Renal pelvis (tissue), 3 donors: ENCODE data around the gene SAXO1. TPM values are rescaled to one million over a fixed set of nuclear protein-coding genes. Genes with fewer than 3 reads are reported as not detected.

ENCODE experiments used
- polyA plus RNA-seq, 3 donors: library from polyadenylated mRNA; unstranded; fragments of 120-200 nt; gene quantifications; one replicate each; pipeline ENCODE4 v1.2.1, GENCODE V29; 2013; ENCODE audit not compliant: insufficient read length in 3 of 3

SAXO1 gene
- polyA plus RNA-seq, 3 donors = 0.14 to 0.25 (median 0.18) TPM

Other genes with a start within 250 kb of the SAXO1 start
- gene RRAGA, start 16.2 kb upstream of the SAXO1 start, polyA plus RNA-seq = 100 to 1,000 TPM; 101 to 114 (median 105) TPM
- 10 to 100 TPM; 17.1 to 20.7 (median 18.3) TPM for gene HAUS6, start 69.7 kb upstream of the SAXO1 start, polyA plus RNA-seq
- 100 to 1,000 TPM in 2 of 3 donors, 10 to 100 TPM in 1; 96.1 to 121 (median 115) TPM for gene PLIN2, start 94.3 kb upstream of the SAXO1 start, polyA plus RNA-seq
- gene DENND4C, start 197.5 kb upstream of the SAXO1 start, polyA plus RNA-seq = 10 to 100 TPM; 37.4 to 57.9 (median 50.0) TPM